SH-SY5Y (cell line): ENCODE measurements around the gene MDM2.

Experiments used
- GATA2 ChIP-seq: IDR thresholded peaks from 2 replicates; pipeline ENCODE4 v1.6.1; 2011; ENCODE audit warnings: mild to moderate bottlenecking, low read depth, low read length
- GATA3 ChIP-seq: IDR thresholded peaks from 2 replicates; pipeline ENCODE4 v1.6.1; 2011; ENCODE audit warnings: low read depth, mild to moderate bottlenecking, low read length, moderate library complexity

DNA sequence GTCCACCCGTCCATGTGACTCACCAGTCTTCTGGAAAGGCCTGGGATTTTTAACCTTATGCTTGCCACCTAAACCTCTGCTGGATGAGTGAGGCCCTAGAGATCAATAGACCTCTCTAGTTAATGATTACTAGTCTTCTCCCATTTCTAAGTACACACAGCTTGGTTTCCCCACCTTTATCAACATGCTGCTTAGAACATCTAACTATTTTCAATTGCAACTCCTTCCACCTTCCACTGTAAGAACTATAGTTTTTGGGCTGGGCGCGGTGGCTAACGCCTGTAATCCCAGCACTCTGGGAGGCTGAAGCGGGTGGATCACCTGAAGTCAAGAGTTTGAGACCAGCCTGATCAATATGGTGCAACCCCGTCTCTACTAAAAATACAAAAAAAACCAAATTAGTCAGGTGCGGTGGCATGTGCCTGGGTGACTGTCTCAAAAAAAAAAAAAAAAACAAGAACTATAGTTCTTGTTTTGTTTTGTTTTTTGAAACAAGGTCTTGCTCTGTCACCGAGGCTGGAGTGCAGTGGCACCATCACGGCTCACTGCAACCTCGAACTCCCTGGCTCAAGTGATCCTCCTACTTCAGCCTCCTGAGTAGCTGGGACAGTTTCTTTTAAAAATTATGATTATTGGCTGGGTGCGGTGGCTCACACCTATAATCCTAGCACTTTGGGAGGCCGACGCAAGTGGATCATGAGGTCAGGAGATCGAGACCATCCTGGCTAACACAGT, 18.7 kb upstream of the MDM2 start:
- no peak for TF ChIP-seq GATA2
- TF ChIP-seq GATA3: no peak
